Activated T-cell treated with anti-CD3 and anti-CD28 coated beads, Interleukin-2, amount 50 U/mL, for 4 hours (primary cell): ENCODE measurements around the gene STRBP. TPM values are rescaled to one million over a fixed set of nuclear protein-coding genes. Genes with fewer than 3 reads are reported as not detected.
"Not testable (repeated sequence)": the region's sequence is repeated elsewhere in the genome, so short reads cannot be mapped to it uniquely, and the experiment has no call there.

Experiments
- ATAC-seq, 2 donors: fragments of 200-7000 bp; cut with Tn5 transposase; one replicate each; pipeline ENCODE4 v1.10.0; 2021
- DNase-seq: peaks from one replicate; pipeline ENCODE4 v3.0.0-alpha.2; 2020
- H3K27me3 Mint-ChIP-seq: one replicate; pipeline ENCODE4 v1.8.0; 2021; ENCODE audit warnings: low read depth, mixed read lengths
- H3K36me3 Mint-ChIP-seq: one replicate; pipeline ENCODE4 v1.8.0; 2022; ENCODE audit warnings: mixed read lengths; ENCODE audit not compliant: insufficient read depth
- H3K4me1 Mint-ChIP-seq: one replicate; pipeline ENCODE4 v1.8.0; 2021; ENCODE audit warnings: low read depth, mixed read lengths
- H3K4me3 Mint-ChIP-seq: one replicate; pipeline ENCODE4 v1.8.0; 2021; ENCODE audit warnings: mild to moderate bottlenecking, moderate library complexity, mixed read lengths
- H3K9me3 Mint-ChIP-seq: one replicate; pipeline ENCODE4 v1.8.0; 2021; ENCODE audit warnings: mixed read lengths
- total RNA-seq, 3 donors: library from RNA; stranded (reverse); gene quantifications; one replicate each; pipeline ENCODE4 v1.2.1, GENCODE V29; 2021

Gene STRBP
- total RNA-seq, 3 donors from 2014 or later, result 26.7 to 36.7 (median 35.1) TPM

GRCh38 chr9:123271133-123271532, 2.7 kb upstream of the STRBP start:
- not testable (repeated sequence) for DNase-seq, H3K27me3 Mint-ChIP-seq, H3K4me3 Mint-ChIP-seq, ATAC-seq, H3K36me3 Mint-ChIP-seq, H3K9me3 Mint-ChIP-seq
- peaks cover 16% of the 10 kb centered on the region for H3K4me1 Mint-ChIP-seq

- DNase-seq (no peak), ATAC-seq (no peak)
- Mint-ChIP-seq H3K27me3 (no peaks in the 10 kb centered on the region), H3K4me3 (peak overlapping the region; percentile 42), H3K36me3 (no peaks in the 10 kb centered on the region), H3K4me1 (peaks cover 29% of the 10 kb centered on the region), H3K9me3 (no peaks in the 10 kb centered on the region)
Measured at GRCh38 chr9:123269281-123269680, 895 bp upstream of the STRBP start.

GRCh38 chr9:123268199-123268464, 254 bp downstream of the STRBP start:
- H3K9me3 Mint-ChIP-seq, result no peaks in the 10 kb centered on the region
- no peak for ATAC-seq
- no peak overlapping the region for H3K4me3 Mint-ChIP-seq
- no peak for DNase-seq
- peaks cover 31% of the 10 kb centered on the region for H3K4me1 Mint-ChIP-seq
- H3K27me3 Mint-ChIP-seq, result no peaks in the 10 kb centered on the region
- H3K36me3 Mint-ChIP-seq, result no peaks in the 10 kb centered on the region

DNA sequence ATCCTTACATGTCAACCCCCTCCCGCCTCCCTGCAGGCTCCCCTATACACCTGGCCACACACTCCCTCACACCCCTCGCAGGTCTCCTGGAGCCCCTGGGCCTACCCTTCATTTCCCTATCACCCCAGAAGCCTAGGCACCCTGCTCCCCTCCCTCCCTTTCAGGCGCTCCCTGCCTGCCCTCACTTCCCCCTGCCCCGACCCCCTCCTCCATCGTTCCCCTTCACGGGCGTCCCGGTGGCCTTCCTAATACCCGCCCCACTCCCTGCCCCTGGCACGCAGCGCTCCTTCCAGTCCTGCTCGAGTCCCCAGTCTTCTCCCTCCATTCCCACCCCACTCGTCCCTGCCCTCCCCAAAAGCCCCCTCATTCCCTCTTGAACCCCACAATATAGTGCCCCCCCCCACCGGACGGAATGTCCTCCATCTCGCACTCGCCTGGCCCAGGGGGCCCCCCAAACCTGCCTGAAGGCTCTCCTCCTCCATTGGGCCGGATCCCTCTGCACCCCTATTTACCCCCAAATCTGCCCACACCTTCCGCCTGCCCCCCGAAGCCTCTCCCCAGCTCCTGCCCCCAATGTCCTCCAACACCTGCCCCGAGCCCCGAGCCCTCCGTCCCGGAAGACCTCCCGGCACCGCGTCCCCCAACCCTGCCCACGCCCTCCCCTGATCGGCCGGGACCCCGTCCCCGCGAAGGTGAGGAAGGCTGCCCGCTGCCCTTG, 746 bp downstream of the STRBP start:
- peak in 1 of 2 donors; percentile 1 for ATAC-seq
- H3K36me3 Mint-ChIP-seq, result no peaks in the 10 kb centered on the region
- H3K4me3 Mint-ChIP-seq, result peak overlapping the region; percentile 75
- H3K9me3 Mint-ChIP-seq, result no peaks in the 10 kb centered on the region
- no peaks in the 10 kb centered on the region for H3K27me3 Mint-ChIP-seq
- H3K4me1 Mint-ChIP-seq, result peaks cover 33% of the 10 kb centered on the region
- DNase-seq, result peak; percentile 8

DNA sequence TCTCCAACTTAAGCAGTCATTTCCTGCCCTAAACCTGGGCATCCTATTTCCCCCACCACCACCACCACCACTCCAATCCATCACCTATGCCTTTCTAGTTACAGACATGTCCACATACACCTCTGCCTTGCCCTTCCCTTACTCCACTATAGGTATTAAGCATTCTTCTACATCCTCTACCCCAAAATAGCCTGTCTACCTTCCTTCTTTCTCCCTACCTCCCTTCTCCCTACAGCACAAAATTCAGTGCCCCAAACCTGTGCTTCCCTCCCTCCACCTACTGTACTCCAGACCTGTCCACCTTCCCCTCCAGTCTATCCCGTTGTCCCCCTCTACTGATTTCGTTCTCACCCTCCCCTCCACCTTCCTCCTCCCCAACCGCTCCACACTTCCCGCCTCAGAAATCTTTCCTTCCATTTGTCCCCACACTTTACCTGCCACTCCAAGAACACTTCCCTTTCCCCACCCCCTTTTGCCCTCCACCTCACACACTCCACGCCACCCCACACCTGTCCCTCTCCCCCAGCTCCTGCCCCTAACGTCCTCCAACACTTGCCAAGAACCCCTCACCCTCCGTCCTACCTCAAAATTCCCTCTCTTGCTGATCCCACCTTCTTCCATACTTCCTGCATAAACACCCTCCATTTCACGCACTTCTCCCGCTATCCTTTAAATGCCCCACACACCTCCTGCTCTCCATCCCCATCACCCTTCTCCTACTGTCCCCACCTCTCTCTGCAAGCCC, 1.6 kb downstream of the STRBP start:
- DNase-seq, result no peak
- H3K27me3 Mint-ChIP-seq, result no peaks in the 10 kb centered on the region
- H3K4me1 Mint-ChIP-seq, result peaks cover 36% of the 10 kb centered on the region
- ATAC-seq, result no peak
- no peaks in the 10 kb centered on the region for H3K9me3 Mint-ChIP-seq
- H3K4me3 Mint-ChIP-seq, result peak overlapping the region; percentile 75
- H3K36me3 Mint-ChIP-seq, result no peaks in the 10 kb centered on the region

DNA sequence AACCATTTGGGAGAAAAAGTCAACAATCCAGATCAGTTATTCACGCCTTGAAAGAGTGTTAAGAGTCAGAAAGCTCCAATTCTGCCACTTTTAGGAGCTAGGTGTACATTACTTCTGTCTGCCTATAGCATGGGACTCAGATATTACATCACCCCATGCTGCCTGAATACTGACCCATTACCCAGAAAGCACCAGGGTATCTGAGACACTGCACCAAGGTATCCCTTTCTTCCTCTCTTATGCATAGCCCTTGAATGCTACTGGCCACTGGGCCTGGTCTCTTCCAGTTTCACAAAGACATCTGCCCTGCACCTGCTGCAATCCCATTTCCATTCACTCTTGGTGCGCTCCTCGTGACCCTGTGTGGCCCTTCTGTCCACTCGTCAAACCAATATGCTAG, 2.6 kb downstream of the STRBP start:
- Mint-ChIP-seq H3K9me3 (no peaks in the 10 kb centered on the region), H3K4me3 (no peak overlapping the region), H3K27me3 (no peaks in the 10 kb centered on the region), H3K4me1 (peaks cover 43% of the 10 kb centered on the region), H3K36me3 (no peaks in the 10 kb centered on the region)
- DNase-seq (no peak), ATAC-seq (no peak)

GRCh38 chr9:123263227-123263626, 5.2 kb downstream of the STRBP start:
- no peak overlapping the region for H3K4me3 Mint-ChIP-seq
- peaks cover 50% of the 10 kb centered on the region for H3K4me1 Mint-ChIP-seq
- no peak for ATAC-seq

DNA sequence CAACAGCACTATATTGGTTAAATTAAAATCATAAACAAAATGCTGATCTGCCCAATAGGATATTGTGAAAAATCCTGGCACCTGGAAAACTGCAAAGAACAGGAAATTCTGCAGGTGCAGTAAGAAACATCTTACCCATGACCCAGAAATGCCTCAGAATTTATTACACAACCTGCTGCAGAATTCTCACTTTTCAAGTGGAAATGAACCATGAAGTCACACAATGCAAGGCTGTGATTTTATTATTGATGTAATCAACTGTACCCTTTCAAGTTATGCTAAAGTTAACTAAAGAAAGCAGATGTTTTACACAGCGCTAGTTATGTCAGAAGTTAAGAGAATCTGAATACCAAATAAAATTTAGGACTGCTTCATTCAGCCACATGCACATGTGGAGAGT, 6.0 kb downstream of the STRBP start:
- ATAC-seq (no peak), DNase-seq (no peak)
- Mint-ChIP-seq H3K4me1 (peaks cover 54% of the 10 kb centered on the region), H3K9me3 (no peaks in the 10 kb centered on the region), H3K36me3 (peaks cover 1% of the 10 kb centered on the region), H3K4me3 (no peak overlapping the region), H3K27me3 (no peaks in the 10 kb centered on the region)

More at GRCh38 chr9:123263227-123263626, 5.2 kb downstream of the STRBP start:
- no peak for DNase-seq
- H3K36me3 Mint-ChIP-seq, result no peaks in the 10 kb centered on the region
- H3K27me3 Mint-ChIP-seq, result no peaks in the 10 kb centered on the region
- no peaks in the 10 kb centered on the region for H3K9me3 Mint-ChIP-seq

GRCh38 chr9:123261006-123261677, 7.2 kb downstream of the STRBP start:
- no peaks in the 10 kb centered on the region for H3K9me3 Mint-ChIP-seq

GRCh38 chr9:123260340-123260739, 8.0 kb downstream of the STRBP start:
- DNase-seq (no peak), ATAC-seq (no peak)
- H3K4me3 Mint-ChIP-seq, result no peak overlapping the region
- no peaks in the 10 kb centered on the region for H3K27me3 Mint-ChIP-seq
- no peaks in the 10 kb centered on the region for H3K9me3 Mint-ChIP-seq
- H3K4me1 Mint-ChIP-seq, result peaks cover 42% of the 10 kb centered on the region
- H3K36me3 Mint-ChIP-seq, result peaks cover 4% of the 10 kb centered on the region

More at GRCh38 chr9:123261006-123261677, 7.2 kb downstream of the STRBP start:
- DNase-seq, result no peak
- H3K36me3 Mint-ChIP-seq, result peaks cover 4% of the 10 kb centered on the region
- H3K4me1 Mint-ChIP-seq, result peaks cover 48% of the 10 kb centered on the region
- no peak for ATAC-seq
- H3K27me3 Mint-ChIP-seq, result no peaks in the 10 kb centered on the region
- H3K4me3 Mint-ChIP-seq, result no peak overlapping the region

DNA sequence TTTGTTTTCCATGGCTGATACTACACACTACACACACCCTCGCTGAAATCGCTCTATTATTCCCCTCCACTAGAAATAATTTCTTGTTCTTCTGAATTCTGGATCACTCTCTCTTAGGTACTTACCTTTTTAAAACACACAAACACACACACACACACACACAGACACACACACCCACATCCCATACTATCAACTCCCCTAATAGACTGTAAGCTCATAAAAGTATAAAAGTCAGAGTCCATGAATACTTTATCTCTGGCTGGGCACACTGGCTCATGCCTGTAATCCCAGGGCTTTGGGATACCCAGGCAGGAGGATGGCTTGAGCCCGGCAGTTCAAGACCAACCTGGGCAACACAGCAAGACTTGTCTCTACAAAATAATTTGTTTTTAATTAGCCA, 11.1 kb downstream of the STRBP start:
- H3K4me1 Mint-ChIP-seq, result peaks cover 42% of the 10 kb centered on the region
- peaks cover 11% of the 10 kb centered on the region for H3K36me3 Mint-ChIP-seq
- ATAC-seq (no peak), DNase-seq (no peak)
- no peaks in the 10 kb centered on the region for H3K27me3 Mint-ChIP-seq
- no peaks in the 10 kb centered on the region for H3K9me3 Mint-ChIP-seq
- H3K4me3 Mint-ChIP-seq, result no peak overlapping the region

DNA sequence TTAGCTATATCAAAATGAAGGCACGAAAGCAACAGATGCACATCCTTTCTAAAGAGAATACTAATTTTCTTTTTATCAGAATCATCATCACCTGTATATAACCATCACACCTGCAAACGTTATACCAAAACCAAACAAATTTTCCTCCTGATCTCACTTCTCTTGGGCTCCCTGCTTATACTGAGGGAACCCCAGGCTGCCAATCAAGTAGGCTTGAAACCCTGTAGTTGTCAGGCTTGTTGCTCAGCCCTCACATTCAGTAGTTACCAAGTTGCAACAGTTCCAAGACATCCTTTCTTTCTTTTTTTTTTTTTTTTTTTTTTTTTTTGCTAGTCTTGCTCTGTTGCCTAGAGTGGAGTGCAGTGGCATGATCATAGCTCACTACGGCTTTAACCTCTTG, 12.7 kb downstream of the STRBP start:
- no peaks in the 10 kb centered on the region for H3K27me3 Mint-ChIP-seq
- DNase-seq (no peak), ATAC-seq (no peak)
- peaks cover 36% of the 10 kb centered on the region for H3K4me1 Mint-ChIP-seq
- no peak overlapping the region for H3K4me3 Mint-ChIP-seq
- H3K9me3 Mint-ChIP-seq, result no peaks in the 10 kb centered on the region
- peaks cover 11% of the 10 kb centered on the region for H3K36me3 Mint-ChIP-seq

DNA sequence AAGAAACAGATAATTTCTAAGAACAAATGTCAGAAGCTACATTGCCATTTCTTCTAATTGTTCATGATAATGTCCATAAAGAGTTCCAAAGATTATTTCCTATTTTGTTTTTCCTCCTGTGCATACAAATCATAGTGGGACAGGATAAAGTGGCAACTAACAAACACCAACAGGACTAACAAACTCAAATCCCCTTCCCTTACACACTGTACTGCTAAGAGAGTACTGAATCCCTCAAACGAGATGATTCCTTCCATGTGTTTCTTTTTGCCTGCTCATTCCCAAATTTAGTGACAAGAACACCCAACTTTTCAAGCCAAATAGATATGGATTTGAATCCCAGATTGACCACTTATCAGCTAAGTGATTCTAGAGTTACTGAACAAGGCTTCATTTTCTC, 15.2 kb downstream of the STRBP start:
- Mint-ChIP-seq H3K4me3 (no peak overlapping the region), H3K9me3 (no peaks in the 10 kb centered on the region), H3K36me3 (peaks cover 11% of the 10 kb centered on the region), H3K4me1 (peaks cover 25% of the 10 kb centered on the region), H3K27me3 (no peaks in the 10 kb centered on the region)
- ATAC-seq (no peak), DNase-seq (no peak)

DNA sequence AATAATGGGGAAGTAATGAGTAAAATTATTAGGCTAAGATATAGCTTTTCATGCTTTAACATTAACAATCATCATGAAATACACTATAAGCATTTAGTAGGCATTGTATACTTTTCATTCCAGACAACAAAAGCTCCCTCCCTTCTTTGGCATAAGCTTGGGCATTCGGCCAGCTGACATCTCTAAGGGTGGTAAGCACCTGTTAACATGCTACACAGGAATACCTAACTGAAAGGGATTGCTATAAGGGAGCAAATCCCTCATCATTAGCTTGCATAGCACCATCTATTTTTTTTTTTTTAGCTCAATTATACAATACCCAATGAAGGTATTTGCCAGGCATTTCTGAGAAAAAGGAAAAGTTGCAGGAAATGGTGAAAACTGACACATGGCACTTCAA, 16.6 kb downstream of the STRBP start:
- Mint-ChIP-seq H3K9me3 (no peaks in the 10 kb centered on the region), H3K4me1 (peaks cover 21% of the 10 kb centered on the region), H3K27me3 (no peaks in the 10 kb centered on the region), H3K4me3 (no peak overlapping the region), H3K36me3 (peaks cover 10% of the 10 kb centered on the region)
- ATAC-seq (no peak), DNase-seq (no peak)

DNA sequence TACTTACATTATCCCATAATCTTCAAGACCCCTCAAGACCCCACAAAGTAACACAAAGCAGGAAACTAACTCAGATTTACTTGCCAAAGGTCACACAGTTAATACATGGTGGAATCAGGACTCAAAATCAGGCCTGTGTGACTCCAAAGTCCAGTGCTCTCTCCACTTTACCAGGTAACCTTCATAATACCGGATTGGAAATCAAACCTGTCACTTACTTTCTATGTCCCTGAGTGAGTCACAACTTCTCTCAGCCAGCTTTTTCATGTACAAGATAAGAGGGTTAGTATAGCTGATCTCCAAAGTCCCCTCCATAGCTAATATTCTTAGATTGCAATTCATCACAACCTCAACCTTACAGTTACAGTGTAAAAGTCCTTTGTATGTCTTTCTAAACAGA, 17.1 kb downstream of the STRBP start:
- no peak overlapping the region for H3K4me3 Mint-ChIP-seq
- H3K9me3 Mint-ChIP-seq, result no peaks in the 10 kb centered on the region

More for the DNA sequence above, 17.1 kb downstream of the STRBP start:
- H3K27me3 Mint-ChIP-seq, result no peaks in the 10 kb centered on the region
- H3K4me1 Mint-ChIP-seq, result peaks cover 22% of the 10 kb centered on the region
- DNase-seq (no peak), ATAC-seq (no peak)
- peaks cover 8% of the 10 kb centered on the region for H3K36me3 Mint-ChIP-seq
